Stimulated activated CD8-positive, alpha-beta memory T cell treated with anti-CD3 and anti-CD28 coated beads, Interleukin-4, amount 100 ng/mL, for 4 hours (primary cell): Measurements from ENCODE around the gene ACKR1.

Source experiments
- DNase-seq, 2 donors: peaks; one replicate each; pipeline ENCODE4 v3.0.0-alpha.2; 2020; ENCODE audit warnings: low read depth in 2 of 2, low spot score in 1 of 2

Gene ACKR1, protein sequence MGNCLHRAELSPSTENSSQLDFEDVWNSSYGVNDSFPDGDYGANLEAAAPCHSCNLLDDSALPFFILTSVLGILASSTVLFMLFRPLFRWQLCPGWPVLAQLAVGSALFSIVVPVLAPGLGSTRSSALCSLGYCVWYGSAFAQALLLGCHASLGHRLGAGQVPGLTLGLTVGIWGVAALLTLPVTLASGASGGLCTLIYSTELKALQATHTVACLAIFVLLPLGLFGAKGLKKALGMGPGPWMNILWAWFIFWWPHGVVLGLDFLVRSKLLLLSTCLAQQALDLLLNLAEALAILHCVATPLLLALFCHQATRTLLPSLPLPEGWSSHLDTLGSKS

DNA sequence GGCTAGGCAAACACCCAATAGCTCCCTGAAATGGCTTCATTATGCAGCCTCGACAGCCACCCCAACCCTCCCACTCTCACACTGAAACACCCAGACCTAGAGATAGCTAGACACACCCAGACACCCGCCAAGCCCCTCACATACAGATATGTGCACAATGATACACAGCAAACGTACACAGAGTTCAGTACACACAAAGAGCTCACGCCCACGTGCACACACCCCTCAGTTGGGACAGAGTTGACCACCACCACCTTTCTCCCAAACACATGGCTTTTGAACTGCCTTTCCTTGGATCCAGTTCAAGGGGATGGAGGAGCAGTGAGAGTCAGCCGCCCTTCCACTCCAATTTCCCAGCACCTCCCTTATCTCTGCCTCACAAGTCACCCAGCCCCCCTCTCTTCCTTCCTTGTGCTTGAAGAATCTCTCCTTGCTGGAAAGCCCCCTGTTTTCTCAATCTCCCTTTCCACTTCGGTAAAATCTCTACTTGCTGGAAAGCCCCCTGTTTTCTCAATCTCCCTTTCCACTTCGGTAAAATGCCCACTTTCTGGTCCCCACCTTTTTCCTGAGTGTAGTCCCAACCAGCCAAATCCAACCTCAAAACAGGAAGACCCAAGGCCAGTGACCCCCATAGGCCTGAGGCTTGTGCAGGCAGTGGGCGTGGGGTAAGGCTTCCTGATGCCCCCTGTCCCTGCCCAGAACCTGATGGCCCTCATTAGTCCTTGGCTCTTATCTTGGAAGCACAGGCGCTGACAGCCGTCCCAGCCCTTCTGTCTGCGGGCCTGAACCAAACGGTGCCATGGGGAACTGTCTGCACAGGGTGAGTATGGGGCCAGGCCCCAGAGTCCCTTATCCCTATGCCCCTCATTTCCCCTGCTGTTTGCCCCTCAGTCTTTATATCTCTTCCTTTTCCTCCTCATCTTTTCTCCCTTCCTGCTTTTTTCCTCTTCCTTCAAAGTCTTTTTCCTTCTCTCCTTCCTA is at the start of gene ACKR1:
ACKR1 (plus strand) TSS at position 715 of the 981 bp plus-strand sequence; CDS start at position 800, 85 bp downstream.
- DNase-seq: no peak

DNA sequence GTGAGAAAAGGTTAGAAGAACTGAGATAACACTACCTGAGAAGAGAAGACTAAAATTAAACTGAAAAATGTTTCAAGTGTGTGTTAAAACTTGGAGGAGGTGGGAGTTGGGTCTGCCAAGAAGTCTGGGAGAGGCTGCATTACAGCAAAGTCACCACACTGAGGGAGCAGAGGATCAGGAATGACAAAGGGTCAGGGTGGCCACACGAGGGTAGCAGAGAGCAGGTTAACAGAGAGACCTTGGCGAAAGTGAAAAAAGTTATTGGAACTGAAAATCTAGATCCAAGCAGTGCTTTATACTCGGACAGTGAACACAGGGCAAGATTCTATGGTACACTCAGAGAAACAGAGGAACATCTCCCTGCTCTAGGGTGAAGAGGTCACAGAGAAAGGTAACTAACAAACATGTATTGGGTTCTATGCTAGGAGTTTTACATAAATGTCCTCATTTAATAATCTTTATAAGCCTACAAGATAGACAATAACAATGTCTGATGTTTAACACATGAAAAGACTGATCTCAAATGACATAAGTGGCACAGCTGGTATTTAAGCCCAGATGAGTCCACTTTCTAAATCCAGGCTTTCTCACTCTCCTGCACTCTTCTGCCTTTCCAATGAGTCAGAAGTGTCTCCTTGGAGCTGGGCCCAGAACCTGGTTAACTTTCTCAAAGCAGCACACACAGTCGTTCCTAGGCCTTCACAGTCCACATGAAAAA is 43.5 kb upstream of the ACKR1 start:
- DNase-seq: peak; percentile 12 to 32

DNA sequence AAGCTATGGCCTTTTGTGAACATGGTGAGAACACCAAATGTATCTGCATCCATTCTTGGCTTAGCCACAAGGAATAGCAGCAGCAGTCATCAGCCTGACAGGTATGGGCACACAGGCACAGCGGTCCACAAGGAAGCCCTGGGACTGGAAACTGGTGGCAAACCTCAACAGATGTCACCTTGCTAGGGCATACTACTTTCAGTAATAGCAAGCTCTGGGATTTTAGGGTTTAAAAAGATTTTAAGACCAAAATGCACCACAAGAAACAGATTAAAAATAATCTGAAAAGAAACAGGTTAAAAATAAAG is 43.0 kb upstream of the ACKR1 start:
- DNase-seq: no peak

DNA sequence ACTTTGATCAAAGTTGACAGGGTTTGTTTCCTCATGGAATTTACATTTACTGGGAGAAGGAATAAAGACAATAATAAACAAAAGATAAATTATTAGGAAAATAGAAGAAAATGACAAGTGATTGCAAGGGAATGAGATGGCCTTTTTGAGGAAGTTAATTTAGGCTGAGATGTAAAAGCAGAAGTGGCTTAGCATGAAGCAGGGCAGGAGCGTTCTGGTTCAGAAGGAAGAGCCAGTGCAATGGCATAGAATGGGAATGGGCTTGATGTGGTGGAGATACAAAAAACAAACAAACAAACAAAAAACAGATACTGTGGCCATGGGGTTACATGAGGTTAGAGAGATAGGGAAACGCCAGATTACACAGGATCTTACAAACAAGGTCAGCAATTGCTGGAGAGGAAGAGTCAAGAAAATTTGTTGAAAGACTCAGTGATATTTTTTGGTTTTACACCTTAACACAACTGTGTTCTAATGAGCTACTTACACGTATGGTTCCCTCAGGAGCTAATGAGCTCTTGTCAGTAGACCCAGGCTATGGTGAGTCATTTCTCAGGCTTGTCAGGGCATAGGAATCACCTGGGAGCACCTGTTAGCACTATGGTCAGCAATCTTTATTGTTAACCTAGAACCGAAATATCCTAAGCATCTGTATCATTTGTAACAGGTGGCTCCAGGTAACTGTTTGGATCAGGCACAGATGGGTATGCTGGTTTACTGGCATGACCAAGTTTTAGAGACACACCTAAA is 42.0 kb upstream of the ACKR1 start:
- DNase-seq: no peak

- no peak for DNase-seq
Observed at GRCh38 chr1:159163614-159164228, 41.0 kb upstream of the ACKR1 start.

DNA sequence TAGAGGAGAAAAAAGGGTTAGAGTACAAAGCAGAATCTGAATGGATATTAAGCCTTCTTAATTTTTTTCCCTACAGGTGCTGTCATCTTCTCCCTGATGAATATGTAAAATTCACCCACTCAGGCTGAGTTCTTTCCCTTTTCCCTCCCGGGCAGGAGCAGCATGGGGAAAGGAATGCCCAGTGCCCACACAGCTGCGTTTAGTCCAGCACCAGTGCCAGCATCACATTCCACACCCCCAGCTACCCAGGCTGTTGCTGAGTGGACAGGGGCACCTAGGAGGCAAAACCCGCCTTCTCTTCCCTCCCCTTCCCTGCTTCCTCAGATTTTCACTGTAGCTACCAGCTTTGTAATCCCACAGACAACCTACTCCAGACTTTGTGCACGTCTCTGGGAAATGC is 36.6 kb upstream of the ACKR1 start:
- no peak for DNase-seq

DNA sequence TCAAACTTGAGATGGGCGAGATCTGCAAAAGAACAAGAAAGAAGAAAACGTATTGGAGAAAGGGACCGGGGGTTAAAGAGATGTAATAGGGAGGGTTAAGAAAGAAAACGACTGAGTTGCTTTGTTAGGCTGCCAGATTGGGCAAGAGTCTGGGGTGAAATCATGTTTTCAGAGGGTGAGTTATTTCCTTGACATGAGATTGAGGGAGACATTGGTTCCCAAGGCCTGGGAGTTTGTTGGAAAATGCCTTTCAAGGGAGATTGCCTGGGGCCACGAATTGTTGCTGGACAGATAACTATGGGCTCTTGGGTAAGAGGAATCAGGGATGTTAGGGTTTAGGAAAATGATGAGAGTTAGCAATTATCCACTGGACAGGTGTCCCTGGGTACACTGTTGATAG is 34.0 kb upstream of the ACKR1 start:
- no peak for DNase-seq

DNA sequence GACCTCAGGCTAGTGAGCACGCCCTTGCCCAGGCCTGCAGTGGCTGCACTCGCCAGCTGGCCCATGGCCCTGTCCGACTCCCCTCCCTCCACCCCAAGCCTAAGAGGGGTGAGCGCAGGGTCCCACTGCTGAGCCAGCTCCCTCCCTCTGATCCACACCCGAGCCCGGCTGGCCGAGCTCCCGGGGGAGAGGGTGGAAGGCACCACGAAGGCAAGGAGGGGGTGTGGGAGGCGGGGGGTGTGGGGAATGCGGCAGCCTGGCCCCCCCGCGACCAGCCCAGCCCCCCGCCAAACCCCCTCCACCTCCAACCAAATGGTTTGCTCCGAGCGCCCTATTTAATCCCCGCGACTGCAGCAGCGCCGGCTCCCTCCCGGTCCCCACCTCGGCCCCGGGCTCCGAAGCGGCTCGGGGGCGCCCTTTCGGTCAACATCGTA is 33.4 kb upstream of the ACKR1 start, which contains the start of gene CADM3:
CADM3 (plus strand) TSS at position 362 of the 434 bp plus-strand sequence. CDS start 151 bp downstream, outside the sequence.
- DNase-seq: no peak

- DNase-seq: no peak
Observed at GRCh38 chr1:159171688-159172501, 32.8 kb upstream of the ACKR1 start.

GRCh38 chr1:159172614-159173291 is 31.9 kb upstream of the ACKR1 start:
- DNase-seq: no peak

- DNase-seq: no peak
Observed at GRCh38 chr1:159173320-159173719, 31.4 kb upstream of the ACKR1 start.

DNA sequence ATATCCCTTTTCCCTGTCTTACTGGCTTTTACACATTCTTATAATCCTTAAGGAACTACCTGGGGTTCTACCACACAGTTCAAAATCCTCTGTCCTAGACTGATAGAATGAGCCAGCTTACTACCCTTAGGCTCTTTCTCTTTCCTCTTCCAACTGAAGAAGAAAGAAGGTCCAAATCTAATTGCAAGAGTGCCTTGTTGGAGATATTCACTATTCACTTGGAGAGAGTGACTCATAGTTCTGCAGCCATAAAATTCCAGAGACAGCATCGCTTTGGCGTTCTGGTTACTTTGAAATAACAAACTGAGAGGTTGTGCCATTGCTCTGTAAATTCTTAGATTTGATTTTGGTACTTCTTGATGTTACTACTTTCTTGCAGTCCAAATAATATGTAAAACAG is 29.1 kb upstream of the ACKR1 start:
- DNase-seq: no peak

GRCh38 chr1:159177272-159177907 is 27.3 kb upstream of the ACKR1 start:
- DNase-seq: no peak

- DNase-seq: no peak
Observed at GRCh38 chr1:159179906-159180305, 24.8 kb upstream of the ACKR1 start.

GRCh38 chr1:159180516-159180915 is 24.2 kb upstream of the ACKR1 start:
- no peak for DNase-seq

GRCh38 chr1:159181328-159182024 is 23.2 kb upstream of the ACKR1 start:
- DNase-seq: no peak

GRCh38 chr1:159184201-159184600 is 20.5 kb upstream of the ACKR1 start:
- no peak for DNase-seq

DNA sequence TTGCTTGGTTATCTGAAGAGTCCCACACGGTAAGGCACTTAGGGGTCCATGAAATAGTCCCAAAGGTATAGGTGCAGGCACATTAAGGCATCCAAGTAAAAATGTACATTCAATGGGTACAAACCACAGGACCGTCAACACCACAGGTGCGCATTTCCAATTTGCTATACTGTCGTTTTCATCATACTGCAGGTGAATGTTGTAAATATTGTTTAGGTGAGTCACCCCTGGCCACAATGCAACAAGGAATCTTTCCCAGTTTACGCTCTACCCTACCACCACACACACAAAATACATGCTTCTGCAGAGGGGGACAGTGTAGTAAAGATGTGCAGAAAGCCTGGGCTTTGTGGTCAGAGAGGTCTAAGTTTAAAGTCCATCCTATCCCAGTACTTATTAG is 19.6 kb upstream of the ACKR1 start:
- no peak for DNase-seq
